Peyer's patch (tissue), 4 donors: ENCODE measurements around the gene HOXC4.

Experiments used
- CTCF ChIP-seq, 6 experiments: fragments of 450-650 bp in 4 of 6; fragments of 200-600 bp in 2 of 6; sonication (generic) in 1 of 6; IDR thresholded peaks; one replicate each; pipeline ENCODE4 v1.5.1; 2017 to 2019; ENCODE audit warnings: antibody characterized with exemption in 6 of 6, mild to moderate bottlenecking in 3 of 6, moderate library complexity in 1 of 6
- POLR2A ChIP-seq, 2 donors: fragments of 450-650 bp; IDR thresholded peaks; one replicate each; pipeline ENCODE4 v1.5.1; 2017; ENCODE audit warnings: antibody characterized with exemption in 2 of 2, mild to moderate bottlenecking in 2 of 2, moderate library complexity in 2 of 2

GRCh38 chr12:54071942-54072341 is 18.3 kb downstream of the HOXC4 start:
- TF ChIP-seq CTCF (IDR thresholded peaks at IDR 0.05) (no peak), POLR2A (IDR thresholded peaks at IDR 0.05) (no peak)
